H9 (cell line): ENCODE measurements around the gene RPL29. TPM values are rescaled to one million over a fixed set of nuclear protein-coding genes. Genes with fewer than 3 reads are reported as not detected.

Experiments used
- DNase-seq: peaks from one replicate; pipeline ENCODE4 v3.0.0-alpha.2; 2017
- H2AFZ ChIP-seq: one replicate; pipeline ENCODE4 v1.6.1; 2013; ENCODE audit warnings: mild to moderate bottlenecking, low read length, control low read depth, moderate library complexity
- H2AK5ac ChIP-seq: 2 replicates; pipeline ENCODE4 v1.6.1; 2013; ENCODE audit warnings: low read length, control low read depth, mixed read lengths; ENCODE audit not compliant: insufficient read length
- H2BK120ac ChIP-seq: one replicate; pipeline ENCODE4 v1.6.1; 2013; ENCODE audit warnings: low read depth, mild to moderate bottlenecking, low read length, control low read depth, inconsistent platforms; ENCODE audit not compliant: poor library complexity, severe bottlenecking
- H2BK12ac ChIP-seq: 2 replicates; pipeline ENCODE4 v1.6.1; 2013; ENCODE audit warnings: low read length, control low read depth, mixed read lengths, low read depth; ENCODE audit not compliant: insufficient read length
- H2BK15ac ChIP-seq: 2 replicates; pipeline ENCODE4 v1.6.1; 2013; ENCODE audit warnings: low read depth, low read length, control low read depth
- H2BK20ac ChIP-seq: one replicate; pipeline ENCODE4 v1.6.1; 2013; ENCODE audit warnings: low read depth, mild to moderate bottlenecking, low read length, control low read depth, inconsistent platforms; ENCODE audit not compliant: poor library complexity, severe bottlenecking
- H2BK5ac ChIP-seq: 2 replicates; pipeline ENCODE4 v1.6.1; 2013; ENCODE audit warnings: low read length, control low read depth, mixed read lengths; ENCODE audit not compliant: insufficient read length
- H3K14ac ChIP-seq: 2 replicates; pipeline ENCODE4 v1.6.1; 2013; ENCODE audit warnings: low read length, control low read depth; ENCODE audit not compliant: insufficient read depth
- H3K18ac ChIP-seq: 2 replicates; pipeline ENCODE4 v1.6.1; 2013; ENCODE audit warnings: low read depth, mild to moderate bottlenecking, mixed read lengths, low read length, control low read depth; ENCODE audit not compliant: insufficient read length
- H3K23ac ChIP-seq: 2 replicates; pipeline ENCODE4 v1.6.1; 2013; ENCODE audit warnings: low read length, control low read depth, mixed read lengths, low read depth; ENCODE audit not compliant: insufficient read length
- H3K23me2 ChIP-seq: 2 replicates; pipeline ENCODE4 v1.6.1; 2013; ENCODE audit warnings: low read depth, mild to moderate bottlenecking, mixed read lengths, low read length, control low read depth; ENCODE audit not compliant: insufficient read length, poor library complexity, severe bottlenecking
- H3K27ac ChIP-seq: 2 replicates; pipeline ENCODE4 v1.5.1; 2013; ENCODE audit warnings: low read length, control low read depth, mixed read lengths, low read depth; ENCODE audit not compliant: insufficient read length
- H3K27me3 ChIP-seq: 2 replicates; pipeline ENCODE4 v1.6.1; 2013; ENCODE audit warnings: low read length, control low read depth, inconsistent platforms; ENCODE audit not compliant: insufficient read depth
- H3K4ac ChIP-seq: 2 replicates; pipeline ENCODE4 v1.6.1; 2013; ENCODE audit warnings: low read depth, mild to moderate bottlenecking, control low read depth, inconsistent platforms, low read length, moderate library complexity
- H3K4me1 ChIP-seq: 2 replicates; pipeline ENCODE4 v1.6.1; 2013; ENCODE audit warnings: low read length, control low read depth, inconsistent platforms; ENCODE audit not compliant: insufficient read depth
- H3K4me2 ChIP-seq: 2 replicates; pipeline ENCODE4 v1.6.1; 2013; ENCODE audit warnings: low read length, control low read depth, mixed read lengths; ENCODE audit not compliant: insufficient read length, insufficient read depth
- H3K56ac ChIP-seq: 2 replicates; pipeline ENCODE4 v1.6.1; 2013; ENCODE audit warnings: low read depth, mild to moderate bottlenecking, mixed read lengths, low read length, control low read depth; ENCODE audit not compliant: insufficient read length
- H3K79me1 ChIP-seq: 2 replicates; pipeline ENCODE4 v1.6.1; 2013; ENCODE audit warnings: low read depth, mild to moderate bottlenecking, moderate library complexity, low read length, control low read depth, inconsistent platforms; ENCODE audit not compliant: insufficient read depth, poor library complexity, severe bottlenecking
- H3K79me2 ChIP-seq: 2 replicates; pipeline ENCODE4 v1.6.1; 2013; ENCODE audit warnings: low read length, control low read depth, inconsistent platforms; ENCODE audit not compliant: insufficient read depth
- H3K9ac ChIP-seq: 2 replicates; pipeline ENCODE4 v1.6.1; 2013; ENCODE audit warnings: low read length, control low read depth, mixed read lengths; ENCODE audit not compliant: insufficient read length; ENCODE audit errors: extremely low read depth
- H3K9me3 ChIP-seq: one replicate; pipeline ENCODE4 v1.6.1; 2013; ENCODE audit warnings: low read depth, low read length, inconsistent platforms; ENCODE audit not compliant: control insufficient read depth
- H3T11ph ChIP-seq: one replicate; pipeline ENCODE4 v1.6.1; 2013; ENCODE audit warnings: mild to moderate bottlenecking, low read length, control low read depth, inconsistent platforms
- H4K20me1 ChIP-seq: one replicate; pipeline ENCODE4 v1.6.1; 2013; ENCODE audit not compliant: control insufficient read depth, insufficient read length, insufficient read depth
- H4K5ac ChIP-seq: 2 replicates; pipeline ENCODE4 v1.6.1; 2013; ENCODE audit warnings: low read depth, mild to moderate bottlenecking, mixed read lengths, low read length, control low read depth; ENCODE audit not compliant: insufficient read length
- H4K8ac ChIP-seq: replicated peaks from 2 replicates; pipeline ENCODE4 v1.6.1; 2013; ENCODE audit warnings: low read length, control low read depth, mixed read lengths, low read depth; ENCODE audit not compliant: insufficient read length
- H4K91ac ChIP-seq: 2 replicates; pipeline ENCODE4 v1.6.1; 2013; ENCODE audit warnings: low read depth, mild to moderate bottlenecking, moderate library complexity, mixed read lengths, low read length, control low read depth; ENCODE audit not compliant: insufficient read length
- H3K27ac Mint-ChIP-seq, 3 experiments: 2 replicates in 2 of 3; 3 replicates in 1 of 3; pipeline ENCODE4 v1.8.0; 2020 to 2021; ENCODE audit warnings: mixed read lengths in 3 of 3, mild to moderate bottlenecking in 1 of 3, moderate library complexity in 1 of 3
- H3K27me3 Mint-ChIP-seq: 2 replicates; pipeline ENCODE4 v1.8.0; 2021; ENCODE audit warnings: low read depth, mild to moderate bottlenecking, moderate library complexity, mixed read lengths
- H3K36me3 Mint-ChIP-seq, 3 experiments: 2 replicates in 2 of 3; 3 replicates in 1 of 3; pipeline ENCODE4 v1.8.0; 2020 to 2021; ENCODE audit warnings: low read depth in 3 of 3, mixed read lengths in 3 of 3; ENCODE audit not compliant: insufficient read depth in 1 of 3
- H3K4me1 Mint-ChIP-seq, 2 experiments: 2 replicates each; pipeline ENCODE4 v1.8.0; 2020; ENCODE audit warnings: mixed read lengths in 2 of 2
- H3K4me3 Mint-ChIP-seq, 2 experiments: 2 replicates in 1 of 2; 3 replicates in 1 of 2; pipeline ENCODE4 v1.8.0; 2020 to 2021; ENCODE audit warnings: mild to moderate bottlenecking in 2 of 2, mixed read lengths in 2 of 2, moderate library complexity in 1 of 2
- H3K9me3 Mint-ChIP-seq, 2 experiments: 2 replicates in 1 of 2; 3 replicates in 1 of 2; pipeline ENCODE4 v1.8.0; 2020; ENCODE audit warnings: mild to moderate bottlenecking in 2 of 2, mixed read lengths in 2 of 2, moderate library complexity in 1 of 2
- WGBS: extraction: QIAGEN DNeasy Blood & Tissue Kit; methylation state at CpG from one replicate; pipeline ENCODE4 v1.1.7; 2013; ENCODE audit warnings: missing lambda C conversion rate, low lambda C conversion rate, mixed read lengths; ENCODE audit not compliant: insufficient read length; ENCODE audit errors: extremely low coverage; 5-methylcytosine and 5-hydroxymethylcytosine counted together
- total RNA-seq: library from RNA; stranded (reverse); gene quantifications from 2 replicates; pipeline ENCODE4 v1.2.1, GENCODE V29; 2021
- TF ChIP-seq, protein P1 (sequence below): fragments of 200-600 bp; sonication (generic); conservative IDR thresholded peaks from 3 replicates; pipeline ENCODE4 v1.8.0; 2021; ENCODE audit warnings: antibody characterized with exemption, mild to moderate bottlenecking

RPL29 gene
- total RNA-seq, 1 experiment from 2014 or later = 1,592 TPM

DNA sequence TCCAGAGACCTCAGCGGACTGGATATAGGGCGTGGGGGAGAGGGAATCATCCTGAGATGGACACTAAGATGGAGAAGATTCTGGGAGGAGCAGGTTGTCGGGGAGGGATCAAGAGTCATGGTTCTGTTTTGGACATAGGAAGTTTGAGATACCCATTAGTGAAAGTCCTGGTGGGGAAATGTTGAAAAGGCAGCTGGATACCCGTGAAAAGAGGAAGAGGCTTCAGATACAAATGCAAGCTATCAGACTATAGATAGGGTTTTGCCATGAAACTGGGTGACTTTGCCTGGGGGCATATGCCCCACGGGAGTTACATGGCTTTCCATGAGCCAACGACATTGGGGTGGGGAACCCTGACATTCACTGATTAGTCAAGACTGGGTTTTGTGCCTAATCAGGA lies 41.6 kb downstream of the RPL29 start:
- Mint-ChIP-seq H3K4me3 (no peak overlapping the region; a peak in 1 of 5 replicates), H3K27me3 (peaks cover 82% of the 10 kb centered on the region), H3K4me1 (peaks cover 0 to 5% of the 10 kb centered on the region in 2 experiments; a peak in 3 of 4 replicates), H3K36me3 (no peaks in the 10 kb centered on the region), H3K27ac (no peak overlapping the region), H3K9me3 (no peaks in the 10 kb centered on the region)
- H3T11ph ChIP-seq = no peak overlapping the region
- H2BK12ac ChIP-seq = no peak overlapping the region
- TF ChIP-seq, protein P1, sequence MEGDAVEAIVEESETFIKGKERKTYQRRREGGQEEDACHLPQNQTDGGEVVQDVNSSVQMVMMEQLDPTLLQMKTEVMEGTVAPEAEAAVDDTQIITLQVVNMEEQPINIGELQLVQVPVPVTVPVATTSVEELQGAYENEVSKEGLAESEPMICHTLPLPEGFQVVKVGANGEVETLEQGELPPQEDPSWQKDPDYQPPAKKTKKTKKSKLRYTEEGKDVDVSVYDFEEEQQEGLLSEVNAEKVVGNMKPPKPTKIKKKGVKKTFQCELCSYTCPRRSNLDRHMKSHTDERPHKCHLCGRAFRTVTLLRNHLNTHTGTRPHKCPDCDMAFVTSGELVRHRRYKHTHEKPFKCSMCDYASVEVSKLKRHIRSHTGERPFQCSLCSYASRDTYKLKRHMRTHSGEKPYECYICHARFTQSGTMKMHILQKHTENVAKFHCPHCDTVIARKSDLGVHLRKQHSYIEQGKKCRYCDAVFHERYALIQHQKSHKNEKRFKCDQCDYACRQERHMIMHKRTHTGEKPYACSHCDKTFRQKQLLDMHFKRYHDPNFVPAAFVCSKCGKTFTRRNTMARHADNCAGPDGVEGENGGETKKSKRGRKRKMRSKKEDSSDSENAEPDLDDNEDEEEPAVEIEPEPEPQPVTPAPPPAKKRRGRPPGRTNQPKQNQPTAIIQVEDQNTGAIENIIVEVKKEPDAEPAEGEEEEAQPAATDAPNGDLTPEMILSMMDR = no peak
- no peaks in the 10 kb centered on the region for H3K79me1 ChIP-seq
- no peaks in the 10 kb centered on the region for H4K20me1 ChIP-seq
- H2BK15ac ChIP-seq = no peak overlapping the region
- no peak overlapping the region for H3K23ac ChIP-seq
- H3K4ac ChIP-seq = no peak overlapping the region
- no peak overlapping the region for H3K4me2 ChIP-seq
- H3K9ac ChIP-seq = no peak overlapping the region
- H2BK5ac ChIP-seq = no peak overlapping the region
- H4K5ac ChIP-seq = no peak overlapping the region
- H3K4me1 ChIP-seq = no peaks in the 10 kb centered on the region
- no peak overlapping the region for H2BK120ac ChIP-seq
- H4K8ac ChIP-seq = no peak overlapping the region
- H3K56ac ChIP-seq = no peak overlapping the region
- no peak overlapping the region for H3K27ac ChIP-seq
- no peaks in the 10 kb centered on the region for H3K79me2 ChIP-seq
- no peak overlapping the region for H2BK20ac ChIP-seq
- no peaks in the 10 kb centered on the region for H3K9me3 ChIP-seq
- H4K91ac ChIP-seq = no peak overlapping the region
- no peaks in the 10 kb centered on the region for H3K23me2 ChIP-seq
- no CpG with 5 or more reads among the region's 6 CpGs for WGBS
- no peak overlapping the region for H3K18ac ChIP-seq
- DNase-seq = no peak
- H2AFZ ChIP-seq = no peak overlapping the region
- H3K14ac ChIP-seq = no peak overlapping the region
- H2AK5ac ChIP-seq = no peak overlapping the region
- peaks cover 21% of the 10 kb centered on the region for H3K27me3 ChIP-seq
